ENCODE measurements around the gene DOHH. TPM values are rescaled to one million over a fixed set of nuclear protein-coding genes. Genes with fewer than 3 reads are reported as not detected.

Gene DOHH
- total and polyA plus RNA-seq, 9 of the 15 experiments (the other 6 are each of a cell fraction or from before 2014, with no cell fraction given) = 0.14 to 47.2 (median 5.1) TPM

GRCh38 chr19:3471954-3472655 lies 28.4 kb downstream of the DOHH start (continued):
- TF ChIP-seq MEF2A (IDR thresholded peaks at IDR 0.05; ENCODE audit: control insufficient read depth, low read depth, low read length) = no peak
- TF ChIP-seq YY1 (IDR thresholded peaks at IDR 0.05; ENCODE audit: borderline replicate concordance in 1 of 3, control insufficient read depth in 1 of 3, extremely low read depth in 1 of 3, insufficient read depth in 3 of 3, insufficient read length in 1 of 3, insufficient replicate concordance in 2 of 3, low read depth in 1 of 3, low read length in 2 of 3) = no peak
- no peak for TF ChIP-seq TEAD4 (IDR thresholded peaks at IDR 0.05; ENCODE audit: low read length)
- no peak for TF ChIP-seq TEAD4 (CRISPR knock-in tag; IDR thresholded peaks at IDR 0.05; ENCODE audit: borderline replicate concordance)
- TF ChIP-seq ZNF146 (CRISPR knock-in tag; IDR thresholded peaks at IDR 0.05; ENCODE audit: unreplicated experiment) = no peak
- TF ChIP-seq SMAD2 (IDR thresholded peaks at IDR 0.05; ENCODE audit: low read depth, low read length) = no peak
- TF ChIP-seq HDGF (IDR thresholded peaks at IDR 0.05) = no peak
- TF ChIP-seq SAFB (IDR thresholded peaks at IDR 0.05; ENCODE audit: borderline replicate concordance, low read depth, low read length) = peak; percentile 45; the same call in 1 of the 2 replicates
- no peak for TF ChIP-seq ZNF143 (CRISPR knock-in tag; IDR thresholded peaks at IDR 0.05)
- TF ChIP-seq CTCFL (IDR thresholded peaks at IDR 0.05; ENCODE audit: borderline replicate concordance, insufficient read depth, low read depth, low read length, poor library complexity, severe bottlenecking) = peak; percentile 78
- TF ChIP-seq RFX7 (CRISPR knock-in tag; IDR thresholded peaks at IDR 0.05) = no peak
- no peak for TF ChIP-seq TEAD2 (tag; IDR thresholded peaks at IDR 0.05)
- no peak for TF ChIP-seq RAD51 (IDR thresholded peaks at IDR 0.05; ENCODE audit: borderline replicate concordance, low read depth)
- TF ChIP-seq MCM2 (IDR thresholded peaks at IDR 0.05; ENCODE audit: low read depth) = no peak
- no peak for TF ChIP-seq RBM25 (IDR thresholded peaks at IDR 0.05; ENCODE audit: low read depth, low read length, severe bottlenecking)
- TF ChIP-seq RUNX1 (IDR thresholded peaks at IDR 0.05; ENCODE audit: low read depth) = no peak
- peak; percentile 100 for TF ChIP-seq ZNF740 (CRISPR knock-in tag; IDR thresholded peaks at IDR 0.05)
- peak in 1 of 2 experiments; percentile 98; a peak in 2 of 4 replicates for TF ChIP-seq ZNF740 (tag; IDR thresholded peaks at IDR 0.05)
- no peak for TF ChIP-seq ZNF253 (CRISPR knock-in tag; conservative IDR thresholded peaks at IDR 0.05)
- TF ChIP-seq CC2D1A (IDR thresholded peaks at IDR 0.05) = peak; percentile 60; the same call in 1 of the 2 replicates
- TF ChIP-seq ZMIZ1 (IDR thresholded peaks at IDR 0.05; ENCODE audit: low read depth in 2 of 2, low read length in 2 of 2) = no peak
- no peak for TF ChIP-seq TAF1 (IDR thresholded peaks at IDR 0.05; ENCODE audit: control insufficient read depth, extremely low read depth, insufficient read depth, low read length, severe bottlenecking)
